Peyer's patch (tissue), 4 donors: Measurements from ENCODE around the gene AMDHD1. TPM values are rescaled to one million over a fixed set of nuclear protein-coding genes. Genes with fewer than 3 reads are reported as not detected.

Experiments
- DNase-seq, 3 donors: peaks; one replicate each; pipeline ENCODE4 v3.0.0-alpha.2; 2017 to 2019
- H3K27ac ChIP-seq, 4 donors: fragments of 200-600 bp; sonication (generic); one replicate each; pipeline ENCODE4 v1.5.1; 2016 to 2019
- H3K27me3 ChIP-seq, 2 donors: fragments of 200-600 bp; sonication (generic); one replicate each; pipeline ENCODE4 v1.5.1; 2019
- H3K36me3 ChIP-seq, 3 donors: fragments of 200-600 bp; sonication (generic); one replicate each; pipeline ENCODE4 v1.5.1; 2016 to 2019
- H3K4me1 ChIP-seq, 4 donors: fragments of 200-600 bp; sonication (generic); one replicate each; pipeline ENCODE4 v1.5.1; 2016 to 2019
- H3K4me3 ChIP-seq, 4 donors: fragments of 200-600 bp; sonication (generic); 1 replicate in 3 of 4; 2 replicates in 1 of 4; pipeline ENCODE4 v1.5.1; 2016 to 2019; ENCODE audit warnings: mild to moderate bottlenecking in 1 of 4
- H3K9me3 ChIP-seq, 4 donors: fragments of 200-600 bp; sonication (generic); one replicate each; pipeline ENCODE4 v1.5.1; 2016 to 2019; ENCODE audit warnings: mild to moderate bottlenecking in 1 of 4
- CTCF ChIP-seq, 6 experiments: fragments of 450-650 bp in 4 of 6; fragments of 200-600 bp in 2 of 6; sonication (generic) in 1 of 6; IDR thresholded peaks; one replicate each; pipeline ENCODE4 v1.5.1; 2017 to 2019; ENCODE audit warnings: antibody characterized with exemption in 6 of 6, mild to moderate bottlenecking in 3 of 6, moderate library complexity in 1 of 6
- POLR2A ChIP-seq, 2 donors: fragments of 450-650 bp; IDR thresholded peaks; one replicate each; pipeline ENCODE4 v1.5.1; 2017; ENCODE audit warnings: antibody characterized with exemption in 2 of 2, mild to moderate bottlenecking in 2 of 2, moderate library complexity in 2 of 2
- total RNA-seq, 4 donors: library from RNA; depleted of rRNA; stranded (reverse); fragments of >200 nt; gene quantifications; one replicate each; pipeline ENCODE4 v1.1.0, GENCODE V29; 2016

The AMDHD1 gene
- total RNA-seq, 4 donors from 2014 or later, result 1.7 to 3.5 (median 2.5) TPM; not detected in 1

- DNase-seq, result no peak
- peaks cover 0 to 5% (median 0%) of the 10 kb centered on the region in 4 donors for H3K4me1 ChIP-seq
- H3K27me3 ChIP-seq, result no peaks in the 10 kb centered on the region
- no peaks in the 10 kb centered on the region for H3K9me3 ChIP-seq
- H3K27ac ChIP-seq, result no peak overlapping the region
- no peak for TF ChIP-seq CTCF (IDR thresholded peaks at IDR 0.05)
- no peak for TF ChIP-seq POLR2A (IDR thresholded peaks at IDR 0.05)
- H3K4me3 ChIP-seq, result no peak overlapping the region
- no peaks in the 10 kb centered on the region for H3K36me3 ChIP-seq
These were observed 35.6 kb downstream of the AMDHD1 start for GRCh38 chr12:95978774-95979173.

DNA sequence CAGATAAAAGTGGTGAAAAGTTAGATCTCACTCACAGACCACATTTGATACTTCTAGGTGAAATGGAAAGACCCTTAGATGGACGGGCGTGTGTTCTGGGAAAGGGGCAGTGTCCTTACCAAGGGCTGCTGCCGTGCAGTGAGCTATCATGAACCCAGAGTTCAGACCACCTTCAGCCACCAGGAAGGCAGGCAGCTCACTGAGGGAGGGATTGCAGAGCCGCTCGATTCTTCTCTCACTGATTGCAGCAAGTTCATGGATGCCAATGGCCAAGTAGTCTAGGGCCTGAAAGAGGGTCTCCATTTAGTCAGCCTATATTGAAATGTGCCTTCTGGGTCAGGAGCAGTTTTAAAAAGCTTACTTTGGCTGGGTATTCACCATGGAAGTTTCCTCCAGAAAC lies 37.3 kb downstream of the AMDHD1 start:
- DNase-seq, result no peak
- Histone ChIP-seq H3K36me3 (no peaks in the 10 kb centered on the region), H3K27ac (no peak overlapping the region), H3K9me3 (no peaks in the 10 kb centered on the region), H3K4me3 (no peak overlapping the region), H3K27me3 (no peaks in the 10 kb centered on the region), H3K4me1 (no peaks in the 10 kb centered on the region)
- TF ChIP-seq CTCF (IDR thresholded peaks at IDR 0.05) (no peak), POLR2A (IDR thresholded peaks at IDR 0.05) (no peak)

DNA sequence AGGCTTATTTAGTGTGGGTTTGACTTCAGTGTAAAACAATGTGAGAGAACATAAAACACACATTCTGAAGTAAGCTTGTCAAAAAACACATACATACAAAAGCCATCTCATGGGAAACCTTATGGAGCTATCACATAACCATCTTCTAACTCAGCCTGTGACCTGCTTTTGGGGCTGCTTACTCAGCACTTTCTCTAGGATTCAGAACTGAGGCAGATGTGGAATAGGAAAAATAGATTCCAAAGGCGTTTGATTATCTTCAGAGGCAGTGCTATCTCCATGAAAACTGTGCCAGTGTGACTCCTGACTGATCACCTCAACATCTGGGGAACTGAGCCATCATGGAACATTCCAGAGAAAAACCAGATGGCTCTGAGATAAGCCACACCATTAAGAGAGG lies 39.5 kb downstream of the AMDHD1 start:
- no peak for DNase-seq
- H3K4me3 ChIP-seq, result no peak overlapping the region
- TF ChIP-seq CTCF (IDR thresholded peaks at IDR 0.05) (no peak), POLR2A (IDR thresholded peaks at IDR 0.05) (no peak)
- H3K27me3 ChIP-seq, result no peaks in the 10 kb centered on the region
- H3K9me3 ChIP-seq, result no peaks in the 10 kb centered on the region
- H3K4me1 ChIP-seq, result peaks cover 0 to 4% (median 0%) of the 10 kb centered on the region in 4 donors
- no peaks in the 10 kb centered on the region for H3K36me3 ChIP-seq
- H3K27ac ChIP-seq, result no peak overlapping the region

GRCh38 chr12:95984682-95985081 lies 41.6 kb downstream of the AMDHD1 start:
- Histone ChIP-seq H3K36me3 (no peaks in the 10 kb centered on the region), H3K4me1 (peaks cover 0 to 4% (median 0%) of the 10 kb centered on the region in 4 donors), H3K4me3 (no peak overlapping the region), H3K27me3 (no peaks in the 10 kb centered on the region), H3K27ac (no peak overlapping the region), H3K9me3 (no peaks in the 10 kb centered on the region)
- TF ChIP-seq CTCF (IDR thresholded peaks at IDR 0.05) (no peak), POLR2A (IDR thresholded peaks at IDR 0.05) (no peak)
- DNase-seq, result no peak

GRCh38 chr12:95986635-95987570 lies 43.8 kb downstream of the AMDHD1 start:
- Histone ChIP-seq H3K27ac (no peak overlapping the region), H3K4me1 (peaks cover 0 to 4% (median 0%) of the 10 kb centered on the region in 4 donors), H3K36me3 (no peaks in the 10 kb centered on the region), H3K9me3 (no peaks in the 10 kb centered on the region), H3K4me3 (no peak overlapping the region), H3K27me3 (no peaks in the 10 kb centered on the region)
- DNase-seq, result no peak
- TF ChIP-seq CTCF (IDR thresholded peaks at IDR 0.05) (no peak), POLR2A (IDR thresholded peaks at IDR 0.05) (no peak)
